HG02852 (cell line): ENCODE measurements around the gene FAM83D.
"Not testable (repeated sequence)": the region's sequence is repeated elsewhere in the genome, so short reads cannot be mapped to it uniquely, and the experiment has no call there.

Experiments
- ATAC-seq: cut with Tn5 transposase; IDR thresholded peaks from one replicate; pipeline ENCODE4 v1.9.1; 2021; ENCODE audit warnings: mild to moderate bottlenecking, moderate library complexity; ENCODE audit not compliant: unreplicated experiment

The FAM83D gene

GRCh38 chr20:38962044-38962927, 36.1 kb downstream of the FAM83D start, which contains the start of gene DHX35:
TSS of gene DHX35 (plus strand) at chr20:38962344. CDS start at chr20:38962368, 24 bp downstream.
- ATAC-seq, result peak; percentile 98

GRCh38 chr20:38962928-38963401, 36.7 kb downstream of the FAM83D start:
- no peak for ATAC-seq

GRCh38 chr20:38963745-38964144, 37.5 kb downstream of the FAM83D start:
- ATAC-seq, result no peak

GRCh38 chr20:38965264-38965663, 39.0 kb downstream of the FAM83D start:
- ATAC-seq, result no peak

GRCh38 chr20:38968090-38968489, 41.9 kb downstream of the FAM83D start:
- ATAC-seq, result no peak

GRCh38 chr20:38969708-38970107, 43.5 kb downstream of the FAM83D start:
- no peak for ATAC-seq

- no peak for ATAC-seq
These were observed 44.1 kb downstream of the FAM83D start for GRCh38 chr20:38970302-38970701.

GRCh38 chr20:38973107-38973506, 46.9 kb downstream of the FAM83D start:
- ATAC-seq, result no peak

GRCh38 chr20:38973645-38974044, 47.4 kb downstream of the FAM83D start:
- ATAC-seq, result no peak

GRCh38 chr20:38975539-38976120, 49.4 kb downstream of the FAM83D start:
- ATAC-seq, result no peak

- no peak for ATAC-seq
These were observed 53.2 kb downstream of the FAM83D start for GRCh38 chr20:38979434-38979833.

- ATAC-seq, result no peak
These were observed 53.6 kb downstream of the FAM83D start for GRCh38 chr20:38979842-38980241.

GRCh38 chr20:38982291-38982690, 56.1 kb downstream of the FAM83D start:
- ATAC-seq, result no peak

GRCh38 chr20:38985060-38985459, 58.8 kb downstream of the FAM83D start:
- no peak for ATAC-seq

GRCh38 chr20:38985603-38986170, 59.5 kb downstream of the FAM83D start:
- no peak for ATAC-seq

GRCh38 chr20:38986663-38987062, 60.4 kb downstream of the FAM83D start:
- no peak for ATAC-seq

GRCh38 chr20:38987777-38988176, 61.6 kb downstream of the FAM83D start:
- ATAC-seq, result peak; percentile 64

GRCh38 chr20:38990728-38991127, 64.5 kb downstream of the FAM83D start:
- ATAC-seq, result no peak

- ATAC-seq, result no peak
These were observed 65.8 kb downstream of the FAM83D start for GRCh38 chr20:38991814-38992704.

- ATAC-seq, result no peak
These were observed 69.4 kb downstream of the FAM83D start for GRCh38 chr20:38995536-38996044.

GRCh38 chr20:38996866-38997265, 70.6 kb downstream of the FAM83D start:
- ATAC-seq, result not testable (repeated sequence)
